ENCODE data around the gene DDO. TPM values are rescaled to one million over a fixed set of nuclear protein-coding genes. Genes with fewer than 3 reads are reported as not detected.

DDO gene
- total RNA-seq = 1.9 and 2.8 TPM in 2 replicates

GRCh38 chr6:110415086-110415916 is at the start of gene DDO:
Gene DDO (minus strand): TSS chr6:110415575. CDS start chr6:110413462, 2,113 bp downstream.

GRCh38 chr6:110357664-110358552 is 57.5 kb downstream of the DDO start, which contains the start of gene METTL24:
Gene METTL24 (minus strand): TSS chr6:110358349. CDS start chr6:110358272, 77 bp downstream.

Other genes with a start within 250 kb of the DDO start
- 4.2 and 6.5 TPM in 2 replicates for gene WASF1, start 235.9 kb downstream of the DDO start, total RNA-seq
- gene CDC40, start 235.1 kb downstream of the DDO start, total RNA-seq = 23.6 and 28.2 TPM in 2 replicates
- under 0.01 and 0.85 TPM in 2 replicates for gene METTL24, start 57.2 kb downstream of the DDO start, total RNA-seq
- under 0.01 TPM in 1 of 2 replicates, not detected in the other for gene SLC22A16, start 61.0 kb upstream of the DDO start, total RNA-seq

Data from regular cardiac myocyte (primary cell).